SIG-M5 treated with dmso at 0.1 percent for 504 hours (cell line): ENCODE data around the gene ZRANB1.

Source experiments
- DNase-seq: peaks from one replicate; lab custom pipeline; 2025; ENCODE audit not compliant: unreplicated experiment; lab: John Stamatoyannopoulos, UW

The ZRANB1 gene

DNA sequence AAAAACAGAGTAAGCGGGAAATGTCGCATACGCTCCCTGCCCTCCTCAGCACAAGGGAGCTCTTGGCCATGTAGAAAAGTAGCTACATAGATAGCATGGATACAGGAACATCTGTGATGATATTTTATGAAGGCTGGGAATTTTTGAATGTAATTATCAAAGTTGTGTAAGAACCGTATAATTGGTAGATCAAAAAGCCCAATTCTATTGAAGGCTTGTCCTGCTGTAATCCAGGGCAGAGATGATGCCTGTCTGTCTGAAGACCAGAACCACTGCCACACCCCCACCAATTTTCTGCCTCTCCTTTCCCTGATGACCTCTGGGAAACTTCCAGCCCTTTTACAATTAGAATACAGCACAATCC, 51.4 kb downstream of the ZRANB1 start:
- DNase-seq, result no peak

GRCh38 chr10:124993736-124994451, 52.0 kb downstream of the ZRANB1 start:
- no peak for DNase-seq

DNA sequence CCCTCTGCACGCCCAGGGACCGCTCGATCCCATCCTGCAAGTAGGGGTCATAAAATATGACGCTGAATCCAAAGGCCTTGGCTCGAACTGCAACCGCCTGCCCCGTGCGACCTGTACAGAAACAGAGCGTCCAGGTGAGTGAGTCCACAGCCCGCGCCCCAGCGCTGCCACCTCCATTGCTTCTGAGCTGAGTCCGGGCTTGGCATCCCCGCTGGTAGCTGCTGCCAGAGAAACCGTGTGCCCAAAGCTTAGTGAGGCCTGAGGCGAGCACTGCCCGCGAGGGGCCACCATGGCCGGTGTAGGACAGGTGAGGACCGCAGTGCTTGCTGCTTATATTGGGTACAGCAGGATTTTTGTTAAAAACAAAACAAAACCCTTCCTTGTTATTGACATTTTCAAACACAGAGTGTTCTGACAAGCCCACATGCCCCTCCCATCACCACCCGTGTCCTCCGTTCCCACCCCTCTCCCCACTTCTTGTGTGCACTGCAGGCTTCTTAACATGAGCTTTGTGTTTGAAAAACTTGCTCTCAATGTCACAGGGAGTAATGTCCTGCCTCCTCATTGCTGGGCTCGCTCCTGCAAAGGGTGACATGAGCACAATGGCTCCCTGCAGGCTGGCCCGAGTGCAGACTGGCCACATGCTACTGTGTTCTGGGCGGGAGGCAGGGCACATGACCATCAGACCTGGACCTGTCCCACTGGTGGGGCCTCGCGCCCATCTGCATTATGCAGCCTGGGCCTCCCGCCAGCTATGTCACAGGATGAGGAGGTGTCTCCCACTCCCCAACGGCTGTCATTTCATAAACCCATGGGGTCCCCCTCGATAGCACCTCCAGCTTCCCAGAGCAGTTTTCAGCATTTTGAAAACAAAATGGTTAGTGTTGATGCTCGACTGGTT, 52.9 kb downstream of the ZRANB1 start:
- no peak for DNase-seq

DNA sequence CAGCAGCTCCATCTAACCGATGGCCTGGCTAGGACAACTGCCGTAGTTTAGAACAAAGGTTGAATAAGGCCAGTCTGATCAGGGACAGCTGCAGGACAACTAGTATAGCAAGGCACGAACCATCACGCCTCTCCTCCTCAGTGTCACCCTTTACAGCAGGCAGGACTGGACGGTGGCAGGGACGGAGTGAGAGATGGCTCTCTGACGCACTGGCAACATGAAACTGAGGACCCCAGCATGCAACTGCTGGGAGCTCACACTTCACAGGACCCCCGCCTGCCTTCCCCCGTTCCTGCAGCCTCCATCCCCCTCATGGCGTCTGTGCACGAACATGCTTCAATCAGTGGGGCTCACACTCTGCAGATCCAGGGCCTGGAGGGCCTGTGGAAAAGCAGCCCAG, 53.7 kb downstream of the ZRANB1 start:
- no peak for DNase-seq

- no peak for DNase-seq
Measured at GRCh38 chr10:124996127-124996853, 54.4 kb downstream of the ZRANB1 start.

- DNase-seq, result no peak
Measured at GRCh38 chr10:124996854-124997215, 54.9 kb downstream of the ZRANB1 start.

GRCh38 chr10:124997306-124997705, 55.4 kb downstream of the ZRANB1 start:
- DNase-seq, result no peak

DNA sequence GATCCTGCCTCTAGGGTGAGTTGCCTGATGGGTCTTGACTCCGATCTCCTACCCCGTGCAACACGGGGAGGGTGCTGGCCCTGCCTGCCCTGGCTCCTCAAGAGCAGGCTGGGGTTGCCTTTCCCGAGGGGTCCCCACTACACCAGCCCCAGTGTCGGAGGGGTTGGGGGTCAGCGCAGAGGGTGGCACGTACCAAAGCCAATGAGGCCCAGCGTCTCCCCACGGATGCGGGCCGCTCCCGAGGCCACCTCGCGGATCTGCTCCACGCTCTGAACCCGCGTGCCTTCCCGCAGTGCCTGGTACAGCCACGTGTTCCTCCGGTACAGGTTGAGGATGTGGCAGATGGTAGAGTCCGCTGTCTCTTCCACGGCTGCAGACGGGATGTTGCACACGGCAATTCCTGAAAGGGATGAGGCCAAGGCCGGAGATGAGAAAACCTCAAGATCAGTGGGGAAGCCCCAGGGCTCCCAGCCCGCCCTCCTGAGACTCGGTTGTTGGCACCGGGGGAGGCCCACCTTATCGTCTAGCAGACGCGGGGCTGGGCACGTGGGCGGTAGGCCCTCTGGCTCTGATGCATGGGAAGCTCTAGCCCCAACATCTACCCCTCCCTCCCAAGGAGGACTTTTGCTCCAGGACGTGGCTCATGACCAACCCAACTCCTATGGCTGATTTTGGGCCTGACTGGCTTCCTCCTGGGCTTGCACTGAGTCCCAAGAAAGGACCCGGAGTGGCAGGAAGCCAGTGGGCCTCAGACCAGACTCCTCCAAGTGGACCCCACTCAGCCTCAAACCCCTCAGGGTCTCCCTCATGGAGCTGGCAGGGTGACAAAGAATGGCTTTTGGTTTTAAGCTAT, 56.1 kb downstream of the ZRANB1 start:
- DNase-seq, result no peak

DNA sequence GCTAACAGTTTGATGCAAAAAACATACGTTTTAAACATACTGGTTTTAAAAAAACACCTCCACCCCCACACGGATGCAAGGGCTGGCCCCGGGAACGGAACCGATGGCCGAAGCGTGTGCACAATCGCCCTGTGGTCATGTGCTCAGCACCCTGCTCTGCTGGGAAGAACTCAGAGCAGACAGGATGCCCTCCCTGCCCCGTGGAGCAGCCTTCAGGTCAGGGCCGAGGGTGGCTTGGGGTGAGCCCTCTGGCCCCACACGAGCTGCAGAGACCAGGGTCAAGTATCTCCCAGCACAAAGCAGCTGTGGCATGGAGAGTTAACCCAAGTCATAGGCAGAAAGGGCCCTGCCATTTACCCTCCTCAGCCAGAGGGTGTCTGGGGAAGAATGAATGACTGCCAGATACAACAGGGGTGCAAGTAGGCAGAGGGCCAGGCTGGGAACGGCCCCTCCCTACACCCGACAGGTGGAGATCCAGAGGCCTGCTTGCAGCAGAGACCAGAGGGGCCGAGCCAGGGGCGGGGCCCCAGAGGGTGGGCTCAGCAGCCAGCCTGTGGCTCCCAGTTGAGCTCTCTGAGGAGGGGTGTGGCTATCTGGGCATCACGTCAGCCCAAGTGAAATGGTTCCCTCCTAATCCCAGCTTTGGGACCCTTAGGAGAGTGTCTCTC, 56.8 kb downstream of the ZRANB1 start:
- no peak for DNase-seq

GRCh38 chr10:124999433-125000365, 57.8 kb downstream of the ZRANB1 start:
- DNase-seq, result no peak

DNA sequence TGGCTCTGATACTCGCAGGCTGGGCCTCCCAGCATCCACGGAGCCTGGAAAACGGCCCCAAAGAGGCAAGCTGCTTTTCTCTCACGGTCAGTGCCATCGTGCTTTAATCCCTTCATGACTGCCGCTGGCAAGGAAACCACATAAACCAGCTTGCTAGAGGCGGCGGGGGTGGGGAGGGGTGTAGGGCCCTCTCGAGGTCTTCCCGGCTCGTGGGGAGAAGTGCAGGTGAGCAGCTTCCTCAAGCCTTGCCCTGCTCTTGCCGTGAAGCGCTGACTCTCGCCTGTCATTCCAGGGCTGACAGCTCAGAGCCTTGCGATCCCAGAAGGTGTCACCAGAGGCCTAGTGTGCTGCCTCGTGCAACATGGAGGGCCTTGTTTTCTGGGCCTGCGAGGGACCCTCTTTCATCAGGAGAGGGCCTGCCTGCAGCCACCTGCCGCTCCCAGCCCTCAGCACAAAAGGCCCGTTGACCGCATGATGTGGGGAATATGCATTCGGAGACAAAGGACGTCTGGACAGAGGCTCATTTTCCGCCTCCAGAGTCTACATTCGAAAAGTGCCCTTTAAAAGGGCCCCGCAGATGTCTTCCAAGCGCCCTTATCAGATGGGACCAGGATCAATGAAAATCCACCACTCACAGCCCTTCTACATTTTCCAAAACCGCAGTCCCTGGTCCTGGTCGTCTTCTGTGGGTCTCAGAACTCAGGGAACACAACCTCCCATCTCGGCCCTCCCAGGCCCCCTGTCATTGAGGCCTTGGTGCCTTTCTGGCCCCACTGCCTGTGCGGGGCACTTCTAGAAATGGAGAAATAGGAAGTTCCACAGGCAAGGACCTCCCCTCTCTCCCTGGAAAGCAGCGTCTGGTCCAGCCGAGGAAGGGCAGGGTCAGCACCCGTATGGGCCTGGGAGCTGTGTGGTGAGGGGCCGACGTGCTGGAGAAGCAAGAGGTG, 58.7 kb downstream of the ZRANB1 start:
- no peak for DNase-seq

- no peak for DNase-seq
Measured at GRCh38 chr10:125001313-125002046, 59.6 kb downstream of the ZRANB1 start.

- no peak for DNase-seq
Measured at GRCh38 chr10:125002047-125002422, 60.1 kb downstream of the ZRANB1 start.

DNA sequence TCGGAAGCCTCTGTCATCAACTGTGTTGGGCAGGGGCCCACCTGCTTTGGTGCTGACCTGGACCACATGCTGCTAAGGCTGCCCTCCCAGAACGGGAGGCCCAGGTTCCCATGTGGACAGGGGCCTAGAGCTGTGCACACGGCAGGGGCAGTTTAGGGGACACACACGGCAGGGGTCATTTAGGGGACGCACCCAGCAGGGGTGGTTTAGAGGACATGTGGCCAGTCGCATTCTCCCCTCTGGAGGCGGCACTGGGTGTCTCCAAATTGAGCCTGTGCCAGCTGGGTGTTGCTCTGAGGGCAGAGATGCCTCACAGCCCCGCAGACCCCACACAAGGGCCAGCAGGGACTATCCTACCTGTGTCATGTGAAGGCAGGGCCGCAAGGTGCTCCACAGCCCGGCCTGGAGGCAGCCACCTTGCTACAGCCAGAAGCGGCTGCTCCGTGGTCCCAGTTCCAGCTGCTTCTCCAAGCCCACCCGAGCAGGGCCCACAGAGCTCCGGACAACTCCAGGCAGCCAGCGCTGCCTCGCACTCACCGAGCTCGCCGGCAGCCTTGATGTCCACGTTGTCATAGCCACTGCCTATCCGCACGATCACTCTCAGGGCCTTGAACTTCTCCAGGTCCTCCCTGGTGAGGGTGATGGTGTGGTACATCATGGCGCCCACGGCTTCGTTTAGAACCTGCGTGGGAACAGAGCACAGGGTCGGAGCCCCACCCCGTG, 60.7 kb downstream of the ZRANB1 start:
- no peak for DNase-seq

- no peak for DNase-seq
Measured at GRCh38 chr10:125003146-125003900, 61.4 kb downstream of the ZRANB1 start.

DNA sequence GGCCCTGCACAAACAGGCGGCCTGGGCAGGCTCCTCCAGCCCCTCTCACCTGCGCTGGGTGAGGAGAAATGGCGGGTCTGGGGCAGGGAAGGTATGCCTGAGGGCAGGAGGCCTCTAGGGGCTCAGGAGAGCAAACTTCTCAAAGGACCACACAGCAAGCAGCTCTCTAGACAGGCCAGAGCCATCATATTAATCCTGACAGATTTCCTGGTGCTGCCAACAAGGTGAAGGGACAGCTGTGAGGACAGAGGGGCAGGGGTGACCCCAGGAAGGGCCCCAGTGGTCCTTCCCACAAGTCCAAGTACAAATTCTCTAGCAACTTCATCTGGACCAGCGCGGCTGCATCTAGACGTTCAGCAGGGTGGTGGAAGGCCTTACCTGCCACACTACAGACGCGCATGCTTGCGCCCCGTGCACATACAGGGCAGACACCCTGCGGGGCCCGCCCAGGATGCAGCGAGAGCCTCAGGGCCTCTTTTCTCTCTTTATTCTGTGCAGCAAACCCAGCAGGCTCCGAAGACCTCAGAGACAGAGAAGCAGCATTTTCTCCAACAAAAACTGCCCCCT, 62.1 kb downstream of the ZRANB1 start:
- DNase-seq, result no peak
